ENCODE measurements around the gene BPHL. TPM values are rescaled to one million over a fixed set of nuclear protein-coding genes. Genes with fewer than 3 reads are reported as not detected.

The BPHL gene
- polyA plus RNA-seq, 1 donor from 2014 or later: 74.9 TPM

DNA sequence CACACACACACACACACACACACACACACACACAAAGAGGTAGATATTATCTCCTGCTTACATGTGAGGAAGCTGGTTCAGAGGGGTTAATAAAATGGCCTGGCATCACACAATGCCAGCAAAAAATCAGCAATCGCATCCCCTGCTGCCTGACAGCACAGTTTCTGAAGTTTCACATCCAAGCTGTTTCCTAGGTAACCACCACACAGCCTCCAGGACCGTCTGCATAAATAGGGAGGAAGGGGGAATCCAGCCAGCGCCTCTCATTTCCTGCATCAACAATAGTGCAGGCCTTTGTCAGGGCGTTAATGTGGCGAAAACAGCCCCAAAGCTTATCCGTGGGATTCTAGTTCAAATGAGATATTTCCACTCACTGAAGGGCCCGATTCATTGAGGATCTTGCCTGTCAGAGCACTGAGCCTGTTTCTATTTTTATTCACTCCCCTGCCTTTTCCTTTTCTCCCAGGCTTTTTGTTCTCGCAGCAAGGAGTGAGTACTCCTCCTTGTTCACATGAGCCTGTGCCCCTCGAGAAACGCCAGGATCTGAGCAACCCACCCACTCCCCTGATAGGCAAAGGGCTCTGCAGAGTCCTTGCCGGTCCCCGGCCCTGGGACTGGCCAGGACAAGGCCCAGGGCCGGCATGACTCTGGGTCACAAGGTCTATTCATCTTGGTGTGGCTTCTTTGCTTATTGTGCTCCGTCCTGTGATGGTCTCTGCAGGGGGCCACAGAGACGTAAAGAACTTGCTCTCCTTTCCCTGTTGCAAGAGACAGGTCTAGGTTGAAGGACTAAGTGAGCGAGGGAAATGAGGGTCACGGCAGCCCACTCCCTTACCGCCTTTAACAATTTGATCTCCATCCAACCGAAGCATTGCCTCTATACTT lies 76.3 kb downstream of the BPHL start:
- H3K4me2 ChIP-seq (ENCODE audit: low read length): peak overlapping the region; percentile 79
- no peaks in the 10 kb centered on the region for H3K9me2 ChIP-seq (ENCODE audit: insufficient read depth, low read length)
- no peaks in the 10 kb centered on the region for H3K27me3 ChIP-seq (ENCODE audit: insufficient read depth, low read depth, low read length)
- H2AFZ ChIP-seq (ENCODE audit: low read depth, low read length): peak overlapping the region; percentile 74
- H3K9me3 ChIP-seq (ENCODE audit: low read length): no peaks in the 10 kb centered on the region
- peaks cover 3% of the 10 kb centered on the region for H3K79me2 ChIP-seq (replicated peaks; ENCODE audit: insufficient read depth, low read length)
- peak overlapping the region; percentile 100 for H3K27ac ChIP-seq (ENCODE audit: low read length)
- TF ChIP-seq SMC3 (conservative IDR thresholded peaks at IDR 0.05; ENCODE audit: poor library complexity) (peak; percentile 60), EZH2 (IDR thresholded peaks at IDR 0.05; ENCODE audit: borderline replicate concordance, insufficient read depth, low read length, poor library complexity, severe bottlenecking) (no peak), POLR2AphosphoS5 (IDR thresholded peaks at IDR 0.05) (peak; percentile 87), EP300 (conservative IDR thresholded peaks at IDR 0.05; ENCODE audit: poor library complexity, severe bottlenecking) (peak; percentile 89), RAD21 (conservative IDR thresholded peaks at IDR 0.05) (peak; percentile 58), MXI1 (conservative IDR thresholded peaks at IDR 0.05; ENCODE audit: poor library complexity, severe bottlenecking) (peak; percentile 34), TAF1 (IDR thresholded peaks at IDR 0.05; ENCODE audit: low read depth) (peak; percentile 89)
- TF ChIP-seq, protein P1, sequence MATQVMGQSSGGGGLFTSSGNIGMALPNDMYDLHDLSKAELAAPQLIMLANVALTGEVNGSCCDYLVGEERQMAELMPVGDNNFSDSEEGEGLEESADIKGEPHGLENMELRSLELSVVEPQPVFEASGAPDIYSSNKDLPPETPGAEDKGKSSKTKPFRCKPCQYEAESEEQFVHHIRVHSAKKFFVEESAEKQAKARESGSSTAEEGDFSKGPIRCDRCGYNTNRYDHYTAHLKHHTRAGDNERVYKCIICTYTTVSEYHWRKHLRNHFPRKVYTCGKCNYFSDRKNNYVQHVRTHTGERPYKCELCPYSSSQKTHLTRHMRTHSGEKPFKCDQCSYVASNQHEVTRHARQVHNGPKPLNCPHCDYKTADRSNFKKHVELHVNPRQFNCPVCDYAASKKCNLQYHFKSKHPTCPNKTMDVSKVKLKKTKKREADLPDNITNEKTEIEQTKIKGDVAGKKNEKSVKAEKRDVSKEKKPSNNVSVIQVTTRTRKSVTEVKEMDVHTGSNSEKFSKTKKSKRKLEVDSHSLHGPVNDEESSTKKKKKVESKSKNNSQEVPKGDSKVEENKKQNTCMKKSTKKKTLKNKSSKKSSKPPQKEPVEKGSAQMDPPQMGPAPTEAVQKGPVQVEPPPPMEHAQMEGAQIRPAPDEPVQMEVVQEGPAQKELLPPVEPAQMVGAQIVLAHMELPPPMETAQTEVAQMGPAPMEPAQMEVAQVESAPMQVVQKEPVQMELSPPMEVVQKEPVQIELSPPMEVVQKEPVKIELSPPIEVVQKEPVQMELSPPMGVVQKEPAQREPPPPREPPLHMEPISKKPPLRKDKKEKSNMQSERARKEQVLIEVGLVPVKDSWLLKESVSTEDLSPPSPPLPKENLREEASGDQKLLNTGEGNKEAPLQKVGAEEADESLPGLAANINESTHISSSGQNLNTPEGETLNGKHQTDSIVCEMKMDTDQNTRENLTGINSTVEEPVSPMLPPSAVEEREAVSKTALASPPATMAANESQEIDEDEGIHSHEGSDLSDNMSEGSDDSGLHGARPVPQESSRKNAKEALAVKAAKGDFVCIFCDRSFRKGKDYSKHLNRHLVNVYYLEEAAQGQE (IDR thresholded peaks at IDR 0.05; ENCODE audit: borderline replicate concordance): peak; percentile 73
- TF ChIP-seq, protein P2, sequence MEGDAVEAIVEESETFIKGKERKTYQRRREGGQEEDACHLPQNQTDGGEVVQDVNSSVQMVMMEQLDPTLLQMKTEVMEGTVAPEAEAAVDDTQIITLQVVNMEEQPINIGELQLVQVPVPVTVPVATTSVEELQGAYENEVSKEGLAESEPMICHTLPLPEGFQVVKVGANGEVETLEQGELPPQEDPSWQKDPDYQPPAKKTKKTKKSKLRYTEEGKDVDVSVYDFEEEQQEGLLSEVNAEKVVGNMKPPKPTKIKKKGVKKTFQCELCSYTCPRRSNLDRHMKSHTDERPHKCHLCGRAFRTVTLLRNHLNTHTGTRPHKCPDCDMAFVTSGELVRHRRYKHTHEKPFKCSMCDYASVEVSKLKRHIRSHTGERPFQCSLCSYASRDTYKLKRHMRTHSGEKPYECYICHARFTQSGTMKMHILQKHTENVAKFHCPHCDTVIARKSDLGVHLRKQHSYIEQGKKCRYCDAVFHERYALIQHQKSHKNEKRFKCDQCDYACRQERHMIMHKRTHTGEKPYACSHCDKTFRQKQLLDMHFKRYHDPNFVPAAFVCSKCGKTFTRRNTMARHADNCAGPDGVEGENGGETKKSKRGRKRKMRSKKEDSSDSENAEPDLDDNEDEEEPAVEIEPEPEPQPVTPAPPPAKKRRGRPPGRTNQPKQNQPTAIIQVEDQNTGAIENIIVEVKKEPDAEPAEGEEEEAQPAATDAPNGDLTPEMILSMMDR (IDR thresholded peaks at IDR 0.05; ENCODE audit: poor library complexity, severe bottlenecking): peak; percentile 40
- peak overlapping the region; percentile 63 for H3K4me3 ChIP-seq (ENCODE audit: low read length)
- no peaks in the 10 kb centered on the region for H4K20me1 ChIP-seq (ENCODE audit: insufficient read depth)
- peaks cover 4% of the 10 kb centered on the region for H3F3A ChIP-seq (ENCODE audit: insufficient read depth, low read length, poor library complexity, severe bottlenecking)
- H3K9ac ChIP-seq (ENCODE audit: low read length): peak overlapping the region; percentile 89
- H3K36me3 ChIP-seq (ENCODE audit: insufficient read depth, low read length): no peaks in the 10 kb centered on the region

DNA sequence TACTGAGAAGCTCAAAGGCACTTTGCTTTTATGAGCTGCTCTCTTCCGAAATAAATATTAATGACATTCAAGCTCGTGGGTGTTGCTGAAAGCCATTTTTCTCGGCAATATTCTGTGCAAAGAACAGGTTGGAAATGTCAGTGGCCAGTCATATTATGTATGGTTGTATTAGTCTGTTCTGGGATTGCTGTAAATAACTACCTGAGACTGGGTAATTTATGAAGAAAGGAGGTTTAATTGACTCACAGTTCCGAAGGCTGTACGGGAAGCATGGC lies 76.8 kb downstream of the BPHL start:
- no peak for TF ChIP-seq TAF1 (IDR thresholded peaks at IDR 0.05; ENCODE audit: low read depth)
- TF ChIP-seq, protein P2 (IDR thresholded peaks at IDR 0.05; ENCODE audit: poor library complexity, severe bottlenecking): no peak
- TF ChIP-seq MXI1 (conservative IDR thresholded peaks at IDR 0.05; ENCODE audit: poor library complexity, severe bottlenecking): peak; percentile 25
- TF ChIP-seq, protein P1 (IDR thresholded peaks at IDR 0.05; ENCODE audit: borderline replicate concordance): peak; percentile 23
- Histone ChIP-seq H3K4me2 (ENCODE audit: low read length) (peak overlapping the region; percentile 79), H3K36me3 (ENCODE audit: insufficient read depth, low read length) (no peaks in the 10 kb centered on the region), H3K4me3 (ENCODE audit: low read length) (peak overlapping the region; percentile 63), H3K79me2 (replicated peaks; ENCODE audit: insufficient read depth, low read length) (peaks cover 3% of the 10 kb centered on the region), H3K27me3 (ENCODE audit: insufficient read depth, low read depth, low read length) (no peaks in the 10 kb centered on the region), H2AFZ (ENCODE audit: low read depth, low read length) (peak overlapping the region; percentile 74), H3K9me2 (ENCODE audit: insufficient read depth, low read length) (no peaks in the 10 kb centered on the region), H3F3A (ENCODE audit: insufficient read depth, low read length, poor library complexity, severe bottlenecking) (peaks cover 4% of the 10 kb centered on the region), H4K20me1 (ENCODE audit: insufficient read depth) (no peaks in the 10 kb centered on the region), H3K9ac (ENCODE audit: low read length) (peak overlapping the region; percentile 89), H3K9me3 (ENCODE audit: low read length) (no peaks in the 10 kb centered on the region), H3K27ac (ENCODE audit: low read length) (peak overlapping the region; percentile 100)
